A549 (cell line): ENCODE results near the gene AQP5. TPM values are rescaled to one million over a fixed set of nuclear protein-coding genes. Genes with fewer than 3 reads are reported as not detected.
A peak's percentile ranks its signal among the peaks of the same experiment; 100 is the strongest.

Experiments used
- ATAC-seq, 2 experiments: fragments of 200-7000 bp in 1 of 2; fragments of >200 bp in 1 of 2; cut with Nextera tagmentation in 1 of 2; cut with Tn5 transposase in 1 of 2; 3 replicates each; pipeline versions ENCODE4 v1.8.0 to v1.9.1; 2018 to 2020; ENCODE audit warnings: mild to moderate bottlenecking in 1 of 2, moderate library complexity in 1 of 2
- CTCF ChIA-PET: fragments of 300-600 bp; sonication (Branson Sonifier 250); formaldehyde crosslinking; extraction: SDS; loops from one replicate; lab custom pipeline; 2021; ENCODE audit warnings: antibody characterized with exemption, inconsistent platforms; lab: Yijun Ruan, JAX
- POLR2A ChIA-PET: fragments of 350-600 bp; formaldehyde crosslinking; extraction: SDS; loops from one replicate; lab custom pipeline; 2021; ENCODE audit warnings: antibody characterized with exemption, inconsistent platforms; lab: Yijun Ruan, JAX
- DNase-seq, 2 experiments: peaks; one replicate each; pipeline versions ENCODE4 v3.0.0 to v3.0.0-alpha.2; 2011 to 2016; ENCODE audit warnings: low read depth in 1 of 2, low spot score in 1 of 2
- FAIRE-seq: peaks from 2 replicates; lab custom pipeline; 2011; peaks lifted over from hg19 to GRCh38; lab: Jason Lieb, UNC
- H3K27ac ChIP-seq, 2 experiments: fragments of >200 bp; sonication (Bioruptor Twin); formaldehyde crosslinking; 3 replicates each; pipeline ENCODE4 v1.5.1; 2016 to 2017
- H3K4me1 ChIP-seq: fragments of >200 bp; sonication (Bioruptor Twin); formaldehyde crosslinking; 3 replicates; pipeline ENCODE4 v1.6.1; 2016
- H3K4me2 ChIP-seq: fragments of >200 bp; sonication (Bioruptor Twin); formaldehyde crosslinking; 3 replicates; pipeline ENCODE4 v1.6.1; 2016
- H3K4me3 ChIP-seq: fragments of >200 bp; sonication (Bioruptor Twin); formaldehyde crosslinking; 3 replicates; pipeline ENCODE4 v1.5.1; 2016
- H3K9me3 ChIP-seq: fragments of >200 bp; sonication (Bioruptor Twin); formaldehyde crosslinking; 3 replicates; pipeline ENCODE4 v1.6.1; 2016
- BHLHE40 ChIP-seq: IDR thresholded peaks from 2 replicates; pipeline ENCODE4 v1.6.1; 2012; ENCODE audit warnings: low read depth, low read length, inconsistent platforms
- CBX2 ChIP-seq: fragments of 200-600 bp; sonication (generic); IDR thresholded peaks from 2 replicates; pipeline ENCODE4 v1.6.1; 2016; ENCODE audit warnings: low read depth, mild to moderate bottlenecking, borderline replicate concordance
- CBX8 ChIP-seq: fragments of 200-600 bp; sonication (generic); IDR thresholded peaks from 2 replicates; pipeline ENCODE4 v1.6.1; 2016
- CHD2 ChIP-seq: fragments of 150-350 bp; IDR thresholded peaks from 2 replicates; pipeline ENCODE4 v1.6.1; 2014; ENCODE audit warnings: low read length; ENCODE audit not compliant: partially characterized antibody
- CHD4 ChIP-seq: fragments of 200-600 bp; sonication (generic); IDR thresholded peaks from 2 replicates; pipeline ENCODE4 v1.6.1; 2016; ENCODE audit warnings: antibody characterized with exemption, mild to moderate bottlenecking, borderline replicate concordance
- CTCF ChIP-seq: fragments of >200 bp; sonication (Bioruptor Twin); formaldehyde crosslinking; IDR thresholded peaks from 3 replicates; pipeline ENCODE4 v1.5.1; 2016
- E2F6 ChIP-seq: IDR thresholded peaks from 2 replicates; pipeline ENCODE4 v1.6.1; 2012; ENCODE audit warnings: low read depth, borderline replicate concordance
- EHMT2 ChIP-seq: fragments of 200-600 bp; sonication (generic); IDR thresholded peaks from 2 replicates; pipeline ENCODE4 v1.6.1; 2016; ENCODE audit warnings: antibody characterized with exemption, low read depth, mild to moderate bottlenecking, moderate library complexity
- ESRRA ChIP-seq: fragments of 150-350 bp; IDR thresholded peaks from 2 replicates; pipeline ENCODE4 v1.6.1; 2014; ENCODE audit warnings: mild to moderate bottlenecking, low read length, borderline replicate concordance
- GATA3 ChIP-seq: IDR thresholded peaks from 2 replicates; pipeline ENCODE4 v1.6.1; 2012; ENCODE audit warnings: borderline replicate concordance
- HDAC2 ChIP-seq: fragments of 200-600 bp; sonication (generic); IDR thresholded peaks from 2 replicates; pipeline ENCODE4 v1.6.1; 2016
- HMGXB4 ChIP-seq: fragments of 250-450 bp; sonication (Bioruptor Pico); IDR thresholded peaks from 2 replicates; pipeline ENCODE4 v1.5.0; 2021; ENCODE audit warnings: mild to moderate bottlenecking, moderate library complexity, borderline replicate concordance
- HOXB5 ChIP-seq: fragments of 250-450 bp; sonication (Bioruptor Pico); IDR thresholded peaks from 2 replicates; pipeline ENCODE4 v1.5.0; 2020; ENCODE audit warnings: mild to moderate bottlenecking, moderate library complexity
- JUN ChIP-seq, 2 experiments: fragments of >200 bp; sonication (Bioruptor Twin); formaldehyde crosslinking; IDR thresholded peaks; 2 replicates in 1 of 2; 3 replicates in 1 of 2; pipeline ENCODE4 v1.6.1; 2016 to 2017
- KDM1A ChIP-seq: fragments of 200-600 bp; sonication (generic); IDR thresholded peaks from 2 replicates; pipeline ENCODE4 v1.6.1; 2016; ENCODE audit warnings: low read depth, mild to moderate bottlenecking
- KDM5A ChIP-seq: fragments of 200-600 bp; sonication (generic); IDR thresholded peaks from 2 replicates; pipeline ENCODE4 v1.6.1; 2016; ENCODE audit warnings: antibody characterized with exemption, mild to moderate bottlenecking
- MAFK ChIP-seq: fragments of 450-650 bp; IDR thresholded peaks from 2 replicates; pipeline ENCODE4 v1.6.1; 2014; ENCODE audit not compliant: partially characterized antibody
- MAX ChIP-seq: IDR thresholded peaks from 2 replicates; pipeline ENCODE4 v1.6.1; 2012
- NPAS2 ChIP-seq: fragments of 250-450 bp; sonication (Bioruptor Pico); IDR thresholded peaks from 2 replicates; pipeline ENCODE4 v1.8.0; 2022; ENCODE audit warnings: mild to moderate bottlenecking, moderate library complexity, borderline replicate concordance
- PHF8 ChIP-seq: fragments of 200-600 bp; sonication (generic); IDR thresholded peaks from 2 replicates; pipeline ENCODE4 v1.6.1; 2016; ENCODE audit warnings: low read depth, mild to moderate bottlenecking, antibody characterized with exemption, moderate library complexity, borderline replicate concordance
- RAD21 ChIP-seq, 2 experiments: fragments of >200 bp in 1 of 2; sonication (Bioruptor Twin) in 1 of 2; formaldehyde crosslinking in 1 of 2; IDR thresholded peaks in 1 of 2; conservative IDR thresholded peaks in 1 of 2; 2 replicates in 1 of 2; 3 replicates in 1 of 2; pipeline ENCODE4 v1.6.1; 2012 to 2018; ENCODE audit warnings: inconsistent platforms in 1 of 2
- RARB ChIP-seq: fragments of 250-450 bp; sonication (Bioruptor Pico); IDR thresholded peaks from 2 replicates; pipeline ENCODE4 v1.8.0; 2021; ENCODE audit warnings: mild to moderate bottlenecking, moderate library complexity
- REST ChIP-seq: fragments of 200-600 bp; sonication (generic); IDR thresholded peaks from 2 replicates; pipeline ENCODE4 v1.6.1; 2016; ENCODE audit warnings: antibody characterized with exemption, mild to moderate bottlenecking, moderate library complexity
- SMC3 ChIP-seq: fragments of >200 bp; sonication (Bioruptor Twin); formaldehyde crosslinking; IDR thresholded peaks from 3 replicates; pipeline ENCODE4 v1.6.1; 2018; ENCODE audit warnings: inconsistent platforms
- ZNF302 ChIP-seq: fragments of 250-450 bp; sonication (Bioruptor Pico); IDR thresholded peaks from 2 replicates; pipeline ENCODE4 v1.9.0; 2021; ENCODE audit warnings: inconsistent platforms, mild to moderate bottlenecking, moderate library complexity
- WGBS: methylation state at CpG from one replicate; pipeline ENCODE4 v1.1.6; 2017; ENCODE audit errors: missing lambda C conversion rate; 5-methylcytosine and 5-hydroxymethylcytosine counted together
- polyA plus RNA-seq, 4 experiments: library from polyadenylated mRNA; depleted of rRNA in 3 of 4; stranded (reverse); fragments of >200 nt; fragmentation: RNase III in 1 of 4; extraction: RNeasy Plus Mini Kit Qiagen cat#74134 plus additional on column Dnase treatment in 1 of 4; gene quantifications; 2 replicates in 3 of 4; 3 replicates in 1 of 4; pipeline ENCODE4 v1.2.3, GENCODE V29; 2011 to 2017

AQP5 gene
- polyA plus RNA-seq, 2 of the 4 experiments (the other 2 are of a cell fraction): not detected

- Histone ChIP-seq H3K4me3 (no peak overlapping the region), H3K4me2 (peak overlapping the region; percentile 98), H3K9me3 (no peaks in the 10 kb centered on the region), H3K4me1 (peaks cover 16% of the 10 kb centered on the region), H3K27ac (peak overlapping the region in 1 of 2 experiments; percentile 85; a peak in 3 of 6 replicates)
- POLR2A ChIA-PET: interaction anchor here (1.1 to 1.4 kb wide), 3 partner anchors 21 to 118 kb away, joined by 3 to 6 read pairs (median 3); partner anchors contain the start of gene SMARCD1
- TF ChIP-seq MAX: no peak
- TF ChIP-seq RARB (CRISPR knock-in tag): no peak
- no peak for TF ChIP-seq KDM1A
- no peak for TF ChIP-seq KDM5A
- no peak for TF ChIP-seq RAD21 (conservative IDR thresholded peaks at IDR 0.05 in 1 of 2, IDR thresholded peaks at IDR 0.05 in 1 of 2)
- no peak for TF ChIP-seq NPAS2 (CRISPR knock-in tag)
- no peak for TF ChIP-seq GATA3
- no peak for FAIRE-seq
- CTCF ChIA-PET: interaction anchor here (0.6 to 29.8 kb wide), 68 partner anchors 8 to 381 kb away, joined by 3 to 708 read pairs (median 6); partner anchors contain the start of genes AQP2, ASIC1, CERS5 and COX14
- ATAC-seq: peak; percentile 3; a peak in 4 of 6 replicates
- no peak for DNase-seq
- WGBS: 21% methylated on average over 16 of the region's 16 CpGs
These were observed 4.9 kb downstream of the AQP5 start for GRCh38 chr12:49966511-49967041.

GRCh38 chr12:49967042-49967776, 5.5 kb downstream of the AQP5 start:
- DNase-seq: peak; percentile 91 to 93
- peak overlapping the region; percentile 98 for H3K4me2 ChIP-seq
- peak; percentile 95 for FAIRE-seq
- H3K27ac ChIP-seq: peak overlapping the region; percentile 77 to 85
- peaks cover 16% of the 10 kb centered on the region for H3K4me1 ChIP-seq
- peak; percentile 76 to 87 for ATAC-seq
- peak overlapping the region; percentile 49 for H3K4me3 ChIP-seq
- H3K9me3 ChIP-seq: no peaks in the 10 kb centered on the region
- ChIA-PET CTCF (interaction anchor here (0.5 to 29.8 kb wide), 86 partner anchors 11 to 498 kb away, joined by 3 to 708 read pairs (median 5); partner anchors contain the start of genes AQP2, ASIC1, CERS5 and COX14), POLR2A (interaction anchor here (0.6 to 1.4 kb wide), 4 partner anchors 22 to 677 kb away, joined by 3 to 6 read pairs (median 3); partner anchors contain the start of gene SMARCD1)
- WGBS: 4% methylated on average over 21 of the region's 40 CpGs
- TF ChIP-seq PHF8 (no peak), CBX8 (no peak), JUN (IDR thresholded peaks at IDR 0.05) (no peak), KDM1A (no peak), HMGXB4 (CRISPR knock-in tag) (no peak), CHD4 (no peak; the same call in 1 of the 2 replicates), BHLHE40 (no peak), ZNF302 (CRISPR knock-in tag) (no peak), EHMT2 (no peak), MAX (peak; percentile 68), SMC3 (peak; percentile 66), CBX2 (no peak), RAD21 (conservative IDR thresholded peaks at IDR 0.05 in 1 of 2, IDR thresholded peaks at IDR 0.05 in 1 of 2) (peak; percentile 81 to 86), MAFK (no peak), E2F6 (peak; percentile 33; the same call in 1 of the 2 replicates), CHD2 (no peak), ESRRA (0 out of 2 replicates have a peak, but pooled peaks have one; percentile 2), REST (no peak), HOXB5 (CRISPR knock-in tag) (0 out of 2 replicates have a peak, but pooled peaks have one; percentile 60), KDM5A (peak; percentile 59; the same call in 1 of the 2 replicates), RARB (CRISPR knock-in tag) (no peak), HDAC2 (no peak), CTCF (peak; percentile 79)
